IMR-90 (cell line): ENCODE measurements around the gene TP53BP1. TPM values are rescaled to one million over a fixed set of nuclear protein-coding genes. Genes with fewer than 3 reads are reported as not detected.

Source experiments
- ATAC-seq: fragments of 200-7000 bp; cut with Tn5 transposase; 2 replicates; pipeline ENCODE4 v1.9.1; 2020; ENCODE audit warnings: low read depth, mild to moderate bottlenecking, moderate library complexity
- BruUV-seq: library from RNA; stranded (reverse); fragments of 400-500 nt; replicated peaks from 2 replicates; lab custom pipeline; 2021; lab: Mats Ljungman, UMichigan
- CTCF ChIA-PET: fragments of 300-600 bp; formaldehyde crosslinking; extraction: SDS; loops from one replicate; lab custom pipeline; 2021; ENCODE audit warnings: antibody characterized with exemption; lab: Yijun Ruan, JAX
- POLR2A ChIA-PET: fragments of 300-600 bp; sonication (Branson Sonifier 250); formaldehyde crosslinking; loops from one replicate; lab custom pipeline; 2022; ENCODE audit warnings: antibody characterized with exemption; ENCODE audit not compliant: unreplicated experiment; lab: Charles Lee
- DNase-seq: peaks from one replicate; pipeline ENCODE4 v3.0.0; 2013
- H2AFZ ChIP-seq: replicated peaks from 2 replicates; pipeline ENCODE3; 2013; ENCODE audit warnings: low read length, mild to moderate bottlenecking; ENCODE audit not compliant: poor library complexity
- H2AK5ac ChIP-seq: 2 replicates; pipeline ENCODE4 v1.6.1; 2013; ENCODE audit warnings: low read depth, low read length, inconsistent platforms
- H2AK9ac ChIP-seq: replicated peaks from 2 replicates; pipeline ENCODE3; 2013; ENCODE audit warnings: mild to moderate bottlenecking, low read depth, low read length, moderate library complexity; ENCODE audit not compliant: poor library complexity
- H2BK120ac ChIP-seq: 2 replicates; pipeline ENCODE4 v1.6.1; 2013; ENCODE audit warnings: low read depth, low read length, inconsistent platforms
- H2BK15ac ChIP-seq: 3 replicates; pipeline ENCODE4 v1.6.1; 2013; ENCODE audit warnings: low read depth, low read length, inconsistent platforms
- H2BK20ac ChIP-seq: 2 replicates; pipeline ENCODE4 v1.6.1; 2013; ENCODE audit warnings: low read depth, mild to moderate bottlenecking, inconsistent platforms, low read length, moderate library complexity
- H2BK5ac ChIP-seq: 2 replicates; pipeline ENCODE4 v1.6.1; 2013; ENCODE audit warnings: mild to moderate bottlenecking, low read depth, low read length, inconsistent platforms; ENCODE audit not compliant: poor library complexity, severe bottlenecking
- H3K14ac ChIP-seq: replicated peaks from 2 replicates; pipeline ENCODE4 v1.6.1; 2013; ENCODE audit warnings: low read depth, low read length, inconsistent platforms
- H3K18ac ChIP-seq: 2 replicates; pipeline ENCODE4 v1.6.1; 2013; ENCODE audit warnings: low read depth, low read length, control low read depth
- H3K23ac ChIP-seq: 2 replicates; pipeline ENCODE4 v1.6.1; 2013; ENCODE audit warnings: low read depth, low read length, inconsistent platforms
- H3K27ac ChIP-seq: 2 replicates; pipeline ENCODE4 v1.5.1; 2013; ENCODE audit warnings: mild to moderate bottlenecking, control low read depth, low read length; ENCODE audit not compliant: insufficient read depth
- H3K27me3 ChIP-seq: 2 replicates; pipeline ENCODE4 v1.6.1; 2013; ENCODE audit warnings: low read length; ENCODE audit not compliant: control insufficient read depth, insufficient read depth
- H3K36me3 ChIP-seq: 2 replicates; pipeline ENCODE4 v1.6.1; 2013; ENCODE audit warnings: low read length, mixed read lengths; ENCODE audit not compliant: control insufficient read depth, insufficient read depth
- H3K4ac ChIP-seq: 2 replicates; pipeline ENCODE4 v1.6.1; 2013; ENCODE audit warnings: low read depth, low read length, inconsistent platforms
- H3K4me1 ChIP-seq: 2 replicates; pipeline ENCODE4 v1.6.1; 2013; ENCODE audit warnings: low read length, mixed read lengths; ENCODE audit not compliant: control insufficient read depth, insufficient read depth
- H3K4me2 ChIP-seq: 2 replicates; pipeline ENCODE4 v1.6.1; 2013; ENCODE audit warnings: low read depth, mild to moderate bottlenecking, control low read depth, low read length, moderate library complexity
- H3K4me3 ChIP-seq: 2 replicates; pipeline ENCODE4 v1.5.1; 2013; ENCODE audit warnings: low read depth, mild to moderate bottlenecking, control low read depth, low read length, moderate library complexity; ENCODE audit not compliant: insufficient read depth
- H3K56ac ChIP-seq: 2 replicates; pipeline ENCODE4 v1.6.1; 2013; ENCODE audit warnings: low read length, inconsistent platforms; ENCODE audit not compliant: insufficient read depth; ENCODE audit errors: extremely low read depth
- H3K79me1 ChIP-seq, 2 experiments: 2 replicates each; pipeline ENCODE4 v1.6.1; 2013; ENCODE audit warnings: low read length in 2 of 2, inconsistent platforms in 1 of 2, low read depth in 1 of 2
- H3K9ac ChIP-seq: 2 replicates; pipeline ENCODE4 v1.6.1; 2013; ENCODE audit warnings: low read depth, low read length, control low read depth
- H3K9me1 ChIP-seq: 2 replicates; pipeline ENCODE4 v1.6.1; 2013; ENCODE audit warnings: low read length, inconsistent platforms; ENCODE audit not compliant: insufficient read depth
- H3K9me3 ChIP-seq: 2 replicates; pipeline ENCODE4 v1.6.1; 2013; ENCODE audit warnings: low read length; ENCODE audit not compliant: control insufficient read depth, insufficient read depth
- H4K20me1 ChIP-seq: 2 replicates; pipeline ENCODE4 v1.6.1; 2013; ENCODE audit warnings: low read length, inconsistent platforms; ENCODE audit not compliant: insufficient read depth
- H4K5ac ChIP-seq: 2 replicates; pipeline ENCODE4 v1.6.1; 2013; ENCODE audit warnings: mild to moderate bottlenecking, low read depth, low read length, control low read depth
- H4K8ac ChIP-seq, 2 experiments: 2 replicates each; pipeline ENCODE4 v1.6.1; 2013; ENCODE audit warnings: low read depth in 2 of 2, low read length in 2 of 2, control low read depth in 1 of 2, inconsistent platforms in 1 of 2
- H4K91ac ChIP-seq: 2 replicates; pipeline ENCODE4 v1.6.1; 2013; ENCODE audit warnings: low read depth, low read length, inconsistent platforms; ENCODE audit not compliant: insufficient read depth
- NFE2L2 ChIP-seq: fragments of 150-350 bp; IDR thresholded peaks from 2 replicates; pipeline ENCODE4 v1.6.1; 2016; ENCODE audit warnings: low read depth, mild to moderate bottlenecking, low read length
- USF2 ChIP-seq: fragments of 150-350 bp; IDR thresholded peaks from 2 replicates; pipeline ENCODE4 v1.6.1; 2017; ENCODE audit warnings: mild to moderate bottlenecking, antibody characterized with exemption, low read length, low read depth
- WGBS, 2 experiments: methylation state at CpG; one replicate each; pipeline versions ENCODE4 v1.1.5 to v1.1.7; 2013; ENCODE audit warnings: missing lambda C conversion rate in 2 of 2; ENCODE audit not compliant: insufficient read length in 1 of 2; ENCODE audit errors: extremely low coverage in 2 of 2; 5-methylcytosine and 5-hydroxymethylcytosine counted together
- dilution Hi-C: fragments of 300-500 bp; cut with HindIII; formaldehyde crosslinking; loops from one replicate; pipeline ENCODE4 v1.14.3; 2018; ENCODE audit warnings: low sequenced_read_pairs; ENCODE audit not compliant: unreplicated experiment
- in situ Hi-C: fragments of 300-500 bp; cut with MboI; formaldehyde crosslinking; loops from 3 replicates; pipeline ENCODE4 v1.14.3; 2019; ENCODE audit warnings: low sequenced_read_pairs, inconsistent platforms, mixed read lengths
- intact Hi-C: fragments of 100-400 bp; cut with micrococcal nuclease; formaldehyde crosslinking; loops from 2 replicates; pipeline ENCODE4 v1.10.0; 2022
- polyA plus RNA-seq, 3 experiments: library from polyadenylated mRNA; depleted of rRNA; stranded (reverse); fragments of >200 nt; gene quantifications; 2 replicates each; pipeline ENCODE4 v1.2.3, GENCODE V29; 2012; ENCODE audit warnings: low replicate concordance in 1 of 3
- total RNA-seq: library from RNA; depleted of rRNA; stranded (reverse); fragments of >200 nt; gene quantifications from 2 replicates; pipeline ENCODE4 v1.2.3, GENCODE V29; 2012

Gene TP53BP1
- total and polyA plus RNA-seq, 2 of the 4 experiments (the other 2 are of a cell fraction): 36.3 to 64.5 TPM

- dilution Hi-C loops: no loop called here
- Histone ChIP-seq H3K56ac (no peak overlapping the region), H2BK120ac (no peak overlapping the region), H2BK20ac (no peak overlapping the region), H3K14ac (no peak overlapping the region), H3K4me3 (no peak overlapping the region), H4K91ac (no peak overlapping the region), H3K18ac (no peak overlapping the region), H3K23ac (no peak overlapping the region), H2AK5ac (no peak overlapping the region), H2AK9ac (no peak overlapping the region), H4K5ac (no peak overlapping the region), H2BK5ac (no peak overlapping the region), H2BK15ac (no peak overlapping the region), H4K20me1 (peaks cover 63% of the 10 kb centered on the region), H3K27ac (no peak overlapping the region), H3K9ac (no peak overlapping the region), H3K36me3 (peaks cover 55% of the 10 kb centered on the region), H3K79me1 (peaks cover 36 to 97% of the 10 kb centered on the region in 2 experiments), H3K4ac (no peak overlapping the region), H4K8ac (no peak overlapping the region), H3K4me2 (no peak overlapping the region), H3K9me3 (no peaks in the 10 kb centered on the region), H3K27me3 (no peaks in the 10 kb centered on the region), H3K4me1 (peaks cover 7% of the 10 kb centered on the region; the same call in 1 of the 2 replicates), H3K9me1 (peaks cover 46% of the 10 kb centered on the region), H2AFZ (no peak overlapping the region)
- in situ Hi-C loops: no loop called here
- ATAC-seq (no peak), DNase-seq (no peak)
- intact Hi-C loops: no loop called here
- CTCF ChIA-PET: no interaction called here
- BruUV-seq: no TSS peak
- 92% methylated on average over 5 of the region's 11 CpGs; no CpG with 5 or more reads in 1 of the 2 experiments for WGBS, 2 experiments
- TF ChIP-seq NFE2L2 (no peak), USF2 (no peak)
- POLR2A ChIA-PET: no interaction called here
Measured at GRCh38 chr15:43521419-43521818, 28.5 kb upstream of the TP53BP1 start.
